K562 (cell line): ENCODE results near the gene HHIPL1. TPM values are rescaled to one million over a fixed set of nuclear protein-coding genes. Genes with fewer than 3 reads are reported as not detected.

Experiments
- ATAC-seq: fragments of 200-7000 bp; cut with Tn5 transposase; 3 replicates; pipeline ENCODE4 v1.9.1; 2020; ENCODE audit warnings: moderate library complexity
- BruUV-seq: library from RNA; stranded (reverse); fragments of 400-500 nt; replicated peaks from 2 replicates; lab custom pipeline; 2021; lab: Mats Ljungman, UMichigan
- CTCF ChIA-PET: fragments of 300-600 bp; formaldehyde crosslinking; extraction: SDS; loops from one replicate; lab custom pipeline; 2021; ENCODE audit warnings: low intra/inter-chr PET ratio; lab: Yijun Ruan, JAX
- POLR2A ChIA-PET: fragments of 300-600, 350-650 bp; sonication (Branson Sonifier 250); formaldehyde crosslinking; extraction: SDS; loops from one replicate; lab custom pipeline; 2021; ENCODE audit warnings: antibody characterized with exemption, inconsistent platforms; lab: Yijun Ruan, JAX
- DNase-seq, 4 experiments: peaks; one replicate each; pipeline versions ENCODE4 v3.0.0 to v3.0.0-alpha.2; 2011 to 2018; ENCODE audit warnings: low spot score in 3 of 4, mixed read lengths in 3 of 4; ENCODE audit errors: extremely low read depth in 1 of 4
- FAIRE-seq: peaks from 2 replicates; lab custom pipeline; 2011; peaks lifted over from hg19 to GRCh38; lab: Jason Lieb, UNC
- H2AFZ ChIP-seq: 2 replicates; pipeline ENCODE4 v1.6.0; 2011; ENCODE audit warnings: low read depth, low read length, control low read depth, inconsistent platforms
- H3K27ac ChIP-seq: fragments of 200-600 bp; 3 replicates; pipeline ENCODE4 v1.8.0; 2011; ENCODE audit warnings: low read depth, mild to moderate bottlenecking, control low read depth, inconsistent platforms, low read length, moderate library complexity, mixed read lengths; ENCODE audit errors: extremely low read depth
- H3K27me3 ChIP-seq, 2 experiments: fragments of 300-600 bp in 1 of 2; 2 replicates in 1 of 2; 3 replicates in 1 of 2; pipeline versions ENCODE4 v1.6.0 to v1.8.0; 2011; ENCODE audit warnings: inconsistent platforms in 2 of 2, low read length in 2 of 2, mild to moderate bottlenecking in 1 of 2, mixed read lengths in 1 of 2, moderate library complexity in 1 of 2; ENCODE audit not compliant: control insufficient read depth in 2 of 2, insufficient read depth in 2 of 2
- H3K36me3 ChIP-seq: fragments of 300-600 bp; 3 replicates; pipeline ENCODE4 v1.8.0; 2011; ENCODE audit warnings: mild to moderate bottlenecking, low read length, inconsistent platforms; ENCODE audit not compliant: control insufficient read depth, insufficient read depth
- H3K4me1 ChIP-seq, 2 experiments: fragments of 200-600 bp in 1 of 2; replicated peaks in 1 of 2; 2 replicates in 1 of 2; 3 replicates in 1 of 2; pipeline versions ENCODE4 v1.5.1 to v1.8.0; 2011; ENCODE audit warnings: inconsistent platforms in 2 of 2, low read length in 2 of 2, mild to moderate bottlenecking in 1 of 2, mixed read lengths in 1 of 2, moderate library complexity in 1 of 2; ENCODE audit not compliant: control insufficient read depth in 2 of 2, insufficient read depth in 2 of 2
- H3K4me2 ChIP-seq: 2 replicates; pipeline ENCODE4 v1.6.1; 2011; ENCODE audit warnings: low read length, control low read depth, inconsistent platforms, mixed read lengths; ENCODE audit not compliant: insufficient read depth
- H3K4me3 ChIP-seq: fragments of 200-600 bp; sonication (generic), shearing (Covaris generic); 2 replicates; pipeline ENCODE4 v1.5.1; 2016; ENCODE audit warnings: control low read depth, inconsistent platforms
- H3K79me2 ChIP-seq: fragments of 200-600 bp; 3 replicates; pipeline ENCODE4 v1.8.0; 2011; ENCODE audit warnings: low read length, inconsistent platforms; ENCODE audit not compliant: control insufficient read depth, insufficient read depth
- H3K9ac ChIP-seq, 2 experiments: 2 replicates each; pipeline versions ENCODE4 v1.6.0 to v1.6.1; 2011; ENCODE audit warnings: low read depth in 2 of 2, low read length in 2 of 2, control low read depth in 1 of 2, inconsistent platforms in 1 of 2, mild to moderate bottlenecking in 1 of 2, mixed read lengths in 1 of 2; ENCODE audit not compliant: insufficient read depth in 1 of 2
- H3K9me1 ChIP-seq: one replicate; pipeline ENCODE4 v1.6.0; 2011; ENCODE audit warnings: inconsistent platforms, mild to moderate bottlenecking, low read length, moderate library complexity; ENCODE audit not compliant: control insufficient read depth, insufficient read depth
- H3K9me3 ChIP-seq: replicated peaks from 2 replicates; pipeline ENCODE4 v1.5.1; 2011; ENCODE audit warnings: low read depth, low read length, inconsistent platforms; ENCODE audit not compliant: control insufficient read depth, insufficient read depth
- H4K20me1 ChIP-seq: replicated peaks from 2 replicates; pipeline ENCODE4 v1.6.1; 2011; ENCODE audit warnings: low read length, inconsistent platforms, mixed read lengths; ENCODE audit not compliant: control insufficient read depth, insufficient read depth
- ATF7 ChIP-seq: fragments of 450-650 bp; IDR thresholded peaks from 2 replicates; pipeline ENCODE4 v1.7.1; 2014; ENCODE audit warnings: mild to moderate bottlenecking, moderate library complexity
- HLTF ChIP-seq: fragments of 450-650 bp; IDR thresholded peaks from 2 replicates; pipeline ENCODE4 v1.6.1; 2016
- IRF2 ChIP-seq: sonication (generic); formaldehyde crosslinking; IDR thresholded peaks from 2 replicates; pipeline ENCODE4 v1.8.1; 2022; ENCODE audit warnings: mild to moderate bottlenecking, missing genetic modification reagents
- LEF1 ChIP-seq: fragments of 450-650 bp; IDR thresholded peaks from 2 replicates; pipeline ENCODE4 v1.6.1; 2016; ENCODE audit warnings: mild to moderate bottlenecking
- PTRF ChIP-seq: fragments of 450-650 bp; IDR thresholded peaks from 2 replicates; pipeline ENCODE4 v1.6.1; 2016; ENCODE audit warnings: mild to moderate bottlenecking, missing genetic modification characterization, missing compliant biosample characterization
- SREBF2 ChIP-seq: sonication (generic); formaldehyde crosslinking; IDR thresholded peaks from 2 replicates; pipeline ENCODE4 v1.4.0; 2020; ENCODE audit warnings: mild to moderate bottlenecking, missing genetic modification reagents
- ZNF143 ChIP-seq: sonication (generic); formaldehyde crosslinking; IDR thresholded peaks from 2 replicates; pipeline ENCODE4 v1.9.0; 2022; ENCODE audit warnings: mild to moderate bottlenecking, missing genetic modification reagents
- ZNF407 ChIP-seq: fragments of 450-650 bp; IDR thresholded peaks from 2 replicates; pipeline ENCODE4 v1.6.1; 2016; ENCODE audit warnings: low read depth
- ZNF431 ChIP-seq: sonication (generic); formaldehyde crosslinking; IDR thresholded peaks from 2 replicates; pipeline ENCODE4 v1.8.0; 2022; ENCODE audit warnings: mild to moderate bottlenecking, missing genetic modification reagents
- ZNF655 ChIP-seq: fragments of 250-450 bp; sonication (Bioruptor Pico); IDR thresholded peaks from 2 replicates; pipeline ENCODE4 v1.5.0; 2021
- in situ Hi-C: fragments of 300-500 bp; cut with MboI; formaldehyde crosslinking; loops from 4 replicates; pipeline ENCODE4 v1.15.0; 2018; ENCODE audit warnings: inconsistent platforms, mixed read lengths
- intact Hi-C: fragments of 100-400 bp; cut with micrococcal nuclease; formaldehyde crosslinking; loops from 2 replicates; pipeline ENCODE4 v1.14.2; 2022
- polyA plus RNA-seq, 8 experiments: library from polyadenylated mRNA; depleted of rRNA in 4 of 8; stranded (reverse) in 5 of 8; unstranded in 3 of 8; fragments of >200 nt; fragmentation: Nextera tagmentation in 2 of 8; fragmentation: Illumina TruSeq in 1 of 8; extraction: Ambion mirVana in 2 of 8; extraction: Trizol in 1 of 8; gene quantifications; 2 replicates each; pipeline versions ENCODE4 v1.2.1 to v1.2.3, GENCODE V29; 2011 to 2014; ENCODE audit warnings: inconsistent platforms in 1 of 8, missing spikeins in 1 of 8
- total RNA-seq, 7 experiments: library from RNA; depleted of rRNA in 6 of 7; stranded (reverse); fragments of >200 nt in 6 of 7; fragmentation: Illumina TruSeq in 2 of 7; extraction: Trizol in 2 of 7; gene quantifications; 2 replicates each; pipeline versions ENCODE4 v1.2.1 to v1.2.3, GENCODE V29; 2011 to 2021; ENCODE audit warnings: low replicate concordance in 1 of 7

HHIPL1 gene
- total and polyA plus RNA-seq, 9 of the 15 experiments (the other 6 are each of a cell fraction or from before 2014, with no cell fraction given): not detected

- TF ChIP-seq ZNF655 (CRISPR knock-in tag): no peak
- no peak for TF ChIP-seq ZNF431 (CRISPR knock-in tag)
- TF ChIP-seq PTRF (tag): no peak
These were observed 56.3 kb downstream of the HHIPL1 start (continued) for GRCh38 chr14:99701260-99701659.

GRCh38 chr14:99702115-99702514 lies 57.2 kb downstream of the HHIPL1 start:
- no peak overlapping the region for H3K27ac ChIP-seq
- peaks cover 4% of the 10 kb centered on the region for H3K9me3 ChIP-seq
- FAIRE-seq: no peak
- no TSS peak for BruUV-seq
- no peaks in the 10 kb centered on the region for H3K36me3 ChIP-seq
- CTCF ChIA-PET: no interaction called here
- no peaks in the 10 kb centered on the region for H3K9me1 ChIP-seq
- no peak overlapping the region for H3K4me2 ChIP-seq
- in situ Hi-C loops (no loop called here), intact Hi-C loops (no loop called here)
- no peaks in the 10 kb centered on the region for H3K4me1 ChIP-seq
- no peak for TF ChIP-seq ZNF407
- no peak for TF ChIP-seq LEF1
- TF ChIP-seq IRF2: no peak
- no peak for TF ChIP-seq ZNF143 (CRISPR knock-in tag)
- TF ChIP-seq ATF7: no peak
- no peak for TF ChIP-seq HLTF
- no peak for TF ChIP-seq SREBF2 (CRISPR knock-in tag)
- ATAC-seq: no peak
- POLR2A ChIA-PET: no interaction called here
- H3K27me3 ChIP-seq: peaks cover 2 to 13% of the 10 kb centered on the region in 2 experiments; a peak in 3 of 5 replicates
- H3K9ac ChIP-seq: no peak overlapping the region
- no peak overlapping the region for H3K4me3 ChIP-seq
- no peaks in the 10 kb centered on the region for H3K79me2 ChIP-seq
- no peaks in the 10 kb centered on the region for H4K20me1 ChIP-seq
- no peak overlapping the region for H2AFZ ChIP-seq
- DNase-seq: no peak
